GM23338 (cell line): ENCODE data around the gene DIDO1.

Experiments
- CTCF ChIP-seq, 2 experiments: fragments of 200-600 bp in 1 of 2; sonication (generic) in 1 of 2; conservative IDR thresholded peaks; 2 replicates each; pipeline versions ENCODE4 v1.5.1 to v1.6.1; 2016 to 2017; ENCODE audit warnings: antibody characterized with exemption in 2 of 2, low read depth in 2 of 2, mild to moderate bottlenecking in 2 of 2, moderate library complexity in 1 of 2
- POLR2AphosphoS5 ChIP-seq: IDR thresholded peaks from 2 replicates; pipeline ENCODE4 v1.6.1; 2016; ENCODE audit warnings: antibody characterized with exemption, low read depth

DNA sequence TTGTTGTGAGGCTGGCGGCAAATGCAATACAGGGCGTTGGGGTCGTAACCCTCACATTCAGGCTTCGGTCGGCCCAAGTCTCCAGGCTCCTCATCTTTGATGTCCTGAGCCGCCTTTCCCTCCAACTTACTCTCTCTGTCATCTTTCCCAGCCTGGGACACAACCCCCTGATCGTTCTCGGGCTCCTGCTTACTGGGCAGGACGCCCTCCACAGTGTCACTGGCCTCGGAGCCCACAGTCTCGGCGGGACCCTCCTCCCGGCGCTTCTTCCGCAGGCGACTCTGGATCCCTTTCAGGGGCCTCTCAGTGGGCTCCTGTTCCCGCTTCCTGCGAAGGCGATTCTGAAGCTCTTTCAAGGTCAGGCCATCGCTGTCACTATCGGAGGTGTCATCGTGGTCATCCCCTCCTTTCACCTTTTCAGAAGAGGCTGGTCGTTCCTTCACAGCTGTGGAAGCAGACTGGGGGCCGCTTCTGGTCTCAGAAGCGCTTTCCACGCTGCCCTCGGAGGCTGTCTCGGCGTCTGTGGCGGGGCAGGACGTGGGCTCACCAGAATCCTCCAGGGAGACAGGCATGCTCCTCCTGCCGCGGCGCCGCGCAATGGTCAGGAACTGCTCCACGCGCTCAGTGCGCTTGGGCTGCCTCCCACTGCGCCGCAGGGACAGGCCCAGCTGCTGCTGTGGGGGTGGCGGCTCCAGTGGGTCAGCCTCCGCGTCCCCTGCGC is 15.4 kb downstream of the DIDO1 start:
- TF ChIP-seq CTCF (conservative IDR thresholded peaks at IDR 0.05; ENCODE audit: low read depth in 2 of 2) (no peak), POLR2AphosphoS5 (no peak; the same call in none of the 2 replicates)
